Inferior parietal cortex (tissue), 1 donor: Measurements from ENCODE around the gene EGLN2.
"Not testable (repeated sequence)": the region's sequence is repeated elsewhere in the genome, so short reads cannot be mapped to it uniquely, and the experiment has no call there.

Experiments
- DNase-seq: peaks from one replicate; pipeline ENCODE4 v3.0.0-alpha.2; 2016; ENCODE audit errors: extremely low spot score

EGLN2 gene

GRCh38 chr19:40842997-40843652 lies 44.1 kb downstream of the EGLN2 start:
- DNase-seq = not testable (repeated sequence)

GRCh38 chr19:40843653-40844052 lies 44.7 kb downstream of the EGLN2 start:
- not testable (repeated sequence) for DNase-seq

- DNase-seq = not testable (repeated sequence)
These were observed 47.7 kb downstream of the EGLN2 start for GRCh38 chr19:40846722-40847121.

- DNase-seq = not testable (repeated sequence)
These were observed 51.3 kb downstream of the EGLN2 start, which contains the start of gene CYP2A6 for GRCh38 chr19:40850277-40850676. Gene CYP2A6, minus strand, starts transcription at chr19:40850447. Its CDS starts 21 bp downstream, at chr19:40850426.

- DNase-seq = not testable (repeated sequence)
These were observed 53.6 kb downstream of the EGLN2 start for GRCh38 chr19:40852467-40853152.
